Mucosa of gallbladder (tissue), 1 donor: Measurements from ENCODE around the gene BRSK1. TPM values are rescaled to one million over a fixed set of nuclear protein-coding genes. Genes with fewer than 3 reads are reported as not detected.

Experiments
- DNase-seq: peaks from one replicate; pipeline ENCODE4 v3.0.0-alpha.2; 2020; ENCODE audit warnings: low spot score
- total RNA-seq: library from RNA; stranded (reverse); gene quantifications from one replicate; pipeline ENCODE4 v1.2.1, GENCODE V29; 2021
- donor health status: DM: no; HTN: no; CAD: no.

Gene BRSK1
- total RNA-seq, 1 donor from 2014 or later: 5.2 TPM

DNA sequence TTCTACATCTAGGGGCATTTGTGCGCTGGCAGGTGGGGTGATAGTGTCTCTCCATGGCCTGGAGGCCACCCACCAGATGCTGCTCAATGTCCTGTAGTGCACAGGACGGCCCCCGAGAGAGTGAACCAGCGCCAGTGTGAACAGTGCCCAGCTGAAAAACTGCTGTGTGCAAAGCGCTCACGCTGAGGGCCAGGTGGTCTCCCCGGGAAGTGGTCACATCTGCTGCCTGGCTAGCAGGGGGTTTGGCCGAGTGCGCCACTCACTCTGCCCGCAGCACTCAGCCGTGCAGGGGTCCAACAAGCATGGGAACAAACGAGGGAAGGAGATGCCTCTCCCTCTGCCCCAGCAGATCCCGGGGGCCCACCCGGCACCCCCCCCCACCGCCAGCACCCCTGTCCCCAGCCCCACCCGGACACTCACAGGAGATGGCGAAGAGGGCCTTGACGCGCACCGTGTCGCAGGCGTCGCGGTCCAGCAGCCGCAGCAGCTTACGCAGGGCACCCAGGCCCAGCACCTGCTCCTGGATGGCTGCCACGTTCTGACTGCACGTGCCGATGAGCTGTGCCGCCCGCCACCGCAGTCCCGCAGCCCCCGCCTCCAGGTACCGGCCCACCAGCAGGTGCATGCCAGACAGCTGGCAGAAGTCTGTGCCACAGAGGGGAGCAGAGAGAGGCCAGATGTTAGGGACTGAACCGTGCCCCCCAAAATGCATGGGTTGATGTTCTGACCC is 9.7 kb upstream of the BRSK1 start:
- DNase-seq: no peak

DNA sequence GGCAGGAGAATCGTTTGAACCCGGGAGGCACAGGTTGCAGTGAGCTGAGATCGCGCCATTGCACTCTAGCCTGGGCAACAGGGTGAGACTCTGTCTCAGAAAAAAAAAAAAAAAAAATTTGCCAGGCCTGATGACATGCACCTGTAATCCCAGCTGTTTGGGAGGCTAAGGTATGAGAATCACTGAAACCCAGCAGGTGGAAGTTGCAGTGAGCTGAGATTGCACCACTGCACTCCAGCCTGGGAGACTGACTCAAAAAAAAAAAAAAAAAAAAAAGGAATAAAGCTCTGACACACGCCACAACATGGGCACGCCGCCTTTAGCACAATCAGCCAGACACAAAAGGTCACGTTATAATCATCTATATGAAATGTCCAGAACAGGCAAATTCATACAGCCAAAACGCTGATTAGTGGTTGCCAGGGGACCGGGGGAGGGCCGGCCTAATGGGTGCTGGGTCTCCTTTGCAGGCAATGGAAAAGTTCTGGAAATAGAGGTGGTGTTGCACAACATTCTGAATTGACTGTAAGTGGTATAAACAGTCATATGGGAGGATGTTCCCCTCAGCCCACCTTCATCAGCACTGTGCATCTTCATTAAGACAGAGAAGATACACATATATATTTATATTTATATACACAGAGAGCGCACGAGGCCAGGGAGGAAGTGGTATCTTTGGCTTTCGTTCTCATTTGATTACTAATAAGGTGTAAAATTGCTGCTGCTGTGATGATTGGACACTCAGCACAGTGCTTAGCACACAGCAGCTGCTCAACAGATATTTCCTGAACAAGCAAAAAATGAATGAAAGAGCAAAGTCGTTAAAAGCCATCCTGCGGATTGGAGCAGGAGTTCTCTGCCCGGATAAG is 7.7 kb upstream of the BRSK1 start:
- no peak for DNase-seq

DNA sequence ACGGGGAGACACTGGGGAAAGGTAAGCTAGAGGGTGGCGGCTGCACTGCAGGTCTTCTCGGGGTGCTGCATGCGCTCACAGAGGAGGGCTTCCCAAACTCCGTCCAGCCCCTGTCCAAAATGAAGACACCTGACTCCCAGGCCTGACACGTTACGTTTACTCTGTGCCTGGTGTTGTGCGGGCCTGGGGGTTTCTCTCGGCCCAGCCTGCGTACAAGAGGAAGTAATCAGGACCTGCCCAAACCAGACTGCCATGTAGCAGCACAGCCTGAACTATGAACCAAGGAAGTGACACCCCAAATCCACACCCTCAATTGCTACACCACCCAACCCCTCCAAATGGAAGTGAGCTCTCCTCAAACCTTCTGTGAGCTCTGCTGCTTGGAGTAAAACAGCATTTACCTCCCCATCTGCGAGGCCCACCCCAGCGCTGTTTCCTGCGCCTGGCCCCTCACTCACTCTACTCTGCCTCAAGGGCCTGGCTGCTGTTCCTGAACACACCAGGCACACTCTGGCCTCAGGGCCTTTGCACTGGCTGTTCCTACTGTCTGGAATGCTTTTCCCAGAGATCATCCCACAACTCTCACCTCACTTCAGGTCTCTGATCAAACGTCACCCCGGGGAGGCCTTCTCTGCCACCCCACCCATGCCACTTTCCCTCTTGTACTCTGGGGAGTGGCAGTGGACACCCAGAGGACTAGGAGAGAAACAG is 6.9 kb upstream of the BRSK1 start:
- DNase-seq: no peak

DNA sequence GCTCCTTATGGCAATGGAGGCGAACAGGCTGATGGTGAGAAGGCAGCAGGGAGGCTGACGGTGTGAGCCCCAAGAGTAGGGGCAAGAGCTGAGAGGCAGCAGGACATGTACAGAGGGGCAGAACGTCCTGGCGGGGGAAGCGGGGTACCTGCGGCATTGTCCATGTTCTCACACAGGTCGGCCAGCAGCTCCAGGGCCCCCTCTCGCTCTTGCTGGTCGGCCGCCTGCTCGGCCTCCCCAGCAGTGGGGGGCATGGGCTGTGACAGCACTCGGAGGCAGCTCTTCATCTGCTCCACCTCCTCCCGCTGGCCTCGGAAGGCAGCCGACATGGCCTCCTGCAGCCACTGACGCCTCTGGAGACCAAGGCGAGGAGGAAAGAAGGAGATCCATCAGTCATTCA is 6.3 kb upstream of the BRSK1 start:
- DNase-seq: no peak

DNA sequence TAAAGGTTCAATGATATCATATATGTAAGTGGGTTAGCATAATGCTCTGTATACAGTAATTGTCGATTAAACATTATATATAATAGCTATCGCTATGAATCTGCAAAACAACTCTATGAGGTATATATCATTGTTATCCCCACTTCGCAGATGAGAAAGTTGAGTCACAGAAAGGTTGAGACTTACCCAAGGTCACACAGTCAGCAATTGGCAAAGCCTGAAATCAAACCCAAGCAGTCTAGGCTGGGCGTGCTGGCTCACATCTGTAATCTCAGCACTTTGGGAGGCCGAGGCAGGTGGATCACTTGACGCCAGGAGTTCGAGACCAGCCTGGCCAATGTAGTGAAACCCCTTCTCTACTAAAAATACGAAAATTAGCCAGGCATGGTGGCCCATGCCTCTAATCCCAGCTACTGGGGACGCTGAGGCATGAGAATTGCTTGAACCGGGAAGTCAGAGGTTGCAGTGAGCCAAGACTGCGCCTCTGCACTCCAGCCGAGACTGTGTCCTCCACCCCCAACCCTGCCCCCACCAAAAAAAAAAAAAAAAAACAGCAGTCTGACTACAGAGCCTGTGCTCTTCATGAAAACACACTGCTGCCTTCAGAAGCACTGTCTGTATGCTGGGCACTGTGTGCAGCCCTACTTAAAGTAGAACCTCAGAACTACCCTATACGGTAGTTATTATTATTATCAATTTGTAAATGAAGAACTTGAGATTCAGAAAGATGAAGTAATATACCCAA is 5.2 kb upstream of the BRSK1 start:
- no peak for DNase-seq

DNA sequence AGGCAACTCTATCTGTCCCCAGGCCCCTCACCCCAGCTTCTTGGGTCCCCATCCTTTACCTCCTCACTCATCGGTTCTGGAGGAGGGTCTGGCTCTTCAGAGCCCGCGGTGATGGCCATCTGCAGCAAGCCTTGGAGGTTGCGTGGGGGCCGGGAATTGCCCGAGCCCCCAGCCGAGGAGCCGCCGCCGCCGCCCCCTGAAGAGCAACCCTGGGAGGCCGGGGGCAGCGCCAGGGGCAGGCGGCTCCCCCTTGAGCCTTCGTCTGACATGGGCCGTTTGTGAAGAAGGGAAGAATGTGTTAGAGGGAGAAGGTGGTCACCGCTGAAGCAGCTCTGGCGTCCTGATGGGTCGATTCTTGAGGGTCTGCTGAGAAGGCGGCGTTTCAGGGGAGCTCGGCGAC is 4.5 kb upstream of the BRSK1 start:
- DNase-seq: no peak

DNA sequence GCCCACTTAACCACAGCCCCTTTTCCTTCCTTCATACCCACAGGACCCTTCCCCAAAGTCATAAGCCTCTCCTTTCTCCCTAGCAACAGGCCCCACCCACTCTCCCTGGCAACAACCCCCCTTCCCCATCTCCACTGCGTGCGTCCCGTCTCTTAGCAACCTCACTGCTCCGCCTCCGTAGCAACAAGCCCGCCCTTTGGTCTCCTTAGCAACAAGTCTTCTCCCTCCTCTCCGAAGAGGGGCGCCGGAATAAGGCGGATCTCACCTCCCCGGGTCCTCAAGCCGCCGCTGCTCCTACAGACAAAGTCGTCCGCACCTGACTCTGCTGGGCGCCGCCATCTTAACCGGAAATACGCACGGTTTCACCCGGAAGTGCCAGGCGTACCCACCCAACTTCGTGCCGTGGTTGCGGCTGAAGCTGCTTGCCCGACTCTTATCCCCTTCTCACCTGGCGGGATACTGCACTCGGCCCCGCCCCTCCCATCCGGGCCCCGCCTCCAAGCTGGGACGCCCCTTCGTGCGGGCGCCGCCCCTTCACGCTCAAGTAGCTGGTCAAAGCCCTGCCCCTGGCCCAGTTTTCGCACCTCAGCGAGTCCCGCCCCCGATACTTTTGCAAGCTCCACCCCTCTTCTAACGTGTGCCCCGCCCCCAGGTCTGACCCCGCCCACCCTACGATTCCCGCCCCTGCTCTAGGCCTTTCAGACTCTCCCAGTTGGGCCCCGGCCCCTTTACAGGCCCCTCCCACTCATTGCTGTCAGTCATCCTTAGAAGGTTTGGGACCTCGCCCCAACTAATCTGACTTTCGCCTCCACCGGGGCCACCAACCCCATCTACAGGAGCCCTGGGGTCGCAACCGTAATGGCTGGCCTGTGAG is 3.8 kb upstream of the BRSK1 start, which contains the start of gene HSPBP1:
Gene HSPBP1 (minus strand): TSS at position 341 of the 874 bp plus-strand sequence. CDS start 502 bp downstream, outside the sequence.
- peak; percentile 94 for DNase-seq

DNA sequence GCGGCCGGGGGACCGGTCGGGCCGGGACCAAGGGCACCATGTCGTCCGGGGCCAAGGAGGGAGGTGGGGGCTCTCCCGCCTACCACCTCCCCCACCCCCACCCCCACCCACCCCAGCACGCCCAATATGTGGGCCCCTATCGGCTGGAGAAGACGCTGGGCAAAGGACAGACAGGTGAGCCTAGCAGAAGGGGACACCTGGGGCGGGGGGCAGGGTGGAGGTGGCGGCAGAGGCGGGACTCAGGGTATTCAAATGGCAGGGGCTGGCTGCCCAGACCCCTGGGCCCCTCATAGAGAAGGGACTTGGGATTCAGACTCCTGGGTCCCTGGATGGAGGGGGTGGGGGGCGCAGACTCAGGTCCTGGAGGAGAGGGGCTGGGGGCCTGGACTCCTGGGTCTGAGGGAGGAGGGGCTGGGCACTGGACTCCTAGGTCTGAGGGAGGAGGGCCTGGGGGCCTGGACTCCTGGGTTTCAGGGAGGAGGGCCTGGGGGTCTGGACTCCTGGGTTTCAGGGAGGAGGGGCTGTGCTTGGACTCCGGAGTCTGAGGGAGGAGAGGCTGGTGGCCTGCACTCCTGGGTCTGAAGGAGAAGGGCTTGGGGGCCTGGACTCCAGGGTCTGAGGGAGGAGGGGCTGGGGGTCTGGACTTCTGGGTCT is 735 bp downstream of the BRSK1 start:
- DNase-seq: no peak

DNA sequence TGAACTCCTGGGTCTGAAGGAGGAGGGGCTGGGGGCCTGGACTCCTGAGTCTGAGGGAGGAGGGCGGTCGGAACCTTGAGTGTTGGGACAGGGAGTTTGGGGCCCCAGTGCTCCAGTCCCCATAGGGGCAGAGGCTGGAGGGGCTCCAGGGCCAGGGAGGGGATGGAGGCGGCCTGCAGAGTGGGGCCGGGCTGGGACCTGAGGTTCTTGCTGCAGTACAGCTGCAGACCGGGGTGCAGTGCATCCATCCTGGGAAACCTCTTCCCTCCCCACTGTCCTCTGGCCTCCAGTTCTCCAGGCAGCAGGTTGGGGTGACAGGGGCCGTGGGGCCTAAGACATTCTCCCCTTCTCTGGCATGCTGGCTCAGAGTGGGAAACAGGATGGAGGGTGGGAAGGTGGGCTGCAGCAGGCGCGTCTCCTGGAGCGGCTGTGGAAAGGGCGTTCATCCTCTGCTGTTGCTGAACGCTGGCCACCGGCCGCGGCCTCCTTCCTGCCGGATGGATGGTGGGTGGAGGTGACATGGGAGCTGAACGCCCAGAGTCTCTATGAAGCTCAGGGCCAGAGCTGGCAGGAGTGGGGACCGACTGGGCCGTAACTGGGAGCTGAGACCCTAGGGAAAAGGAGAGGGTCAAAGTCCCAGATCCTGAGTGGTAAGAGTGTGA is 1.6 kb downstream of the BRSK1 start:
- no peak for DNase-seq

DNA sequence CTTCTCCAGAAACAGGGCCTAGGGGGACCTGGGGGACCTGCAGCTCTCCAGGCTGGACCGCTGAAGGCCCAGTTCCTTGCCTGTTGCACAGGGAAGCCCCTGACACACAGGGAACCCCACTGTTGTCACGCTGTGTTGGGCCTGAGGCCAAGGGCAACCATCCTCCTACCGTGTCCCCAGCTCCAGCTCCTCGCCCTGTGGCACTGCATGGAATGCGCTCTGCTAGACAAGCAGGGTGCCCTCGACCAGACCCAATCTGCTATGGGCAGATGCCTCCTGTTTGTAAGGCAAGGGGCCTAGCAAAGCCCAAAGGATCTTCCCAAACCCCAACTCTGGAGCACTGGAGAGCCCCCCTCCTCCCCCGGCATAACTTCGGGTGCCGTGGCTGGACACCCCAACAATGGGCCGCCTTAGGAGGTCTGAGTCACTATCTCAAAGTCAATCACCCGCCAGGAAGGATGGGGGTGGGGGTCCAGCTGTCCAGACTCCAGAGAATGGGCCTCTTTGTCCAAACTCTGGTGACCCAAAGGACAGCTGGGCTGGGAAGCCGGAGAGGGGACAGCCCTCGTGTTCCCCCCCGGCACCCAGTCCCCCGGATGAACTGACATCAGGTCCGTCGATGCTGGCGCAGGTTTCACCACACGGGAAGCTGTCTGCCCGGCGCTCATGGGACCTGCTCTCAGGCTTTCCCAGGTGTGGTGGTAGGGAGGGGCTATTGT is 3.7 kb downstream of the BRSK1 start:
- no peak for DNase-seq

DNA sequence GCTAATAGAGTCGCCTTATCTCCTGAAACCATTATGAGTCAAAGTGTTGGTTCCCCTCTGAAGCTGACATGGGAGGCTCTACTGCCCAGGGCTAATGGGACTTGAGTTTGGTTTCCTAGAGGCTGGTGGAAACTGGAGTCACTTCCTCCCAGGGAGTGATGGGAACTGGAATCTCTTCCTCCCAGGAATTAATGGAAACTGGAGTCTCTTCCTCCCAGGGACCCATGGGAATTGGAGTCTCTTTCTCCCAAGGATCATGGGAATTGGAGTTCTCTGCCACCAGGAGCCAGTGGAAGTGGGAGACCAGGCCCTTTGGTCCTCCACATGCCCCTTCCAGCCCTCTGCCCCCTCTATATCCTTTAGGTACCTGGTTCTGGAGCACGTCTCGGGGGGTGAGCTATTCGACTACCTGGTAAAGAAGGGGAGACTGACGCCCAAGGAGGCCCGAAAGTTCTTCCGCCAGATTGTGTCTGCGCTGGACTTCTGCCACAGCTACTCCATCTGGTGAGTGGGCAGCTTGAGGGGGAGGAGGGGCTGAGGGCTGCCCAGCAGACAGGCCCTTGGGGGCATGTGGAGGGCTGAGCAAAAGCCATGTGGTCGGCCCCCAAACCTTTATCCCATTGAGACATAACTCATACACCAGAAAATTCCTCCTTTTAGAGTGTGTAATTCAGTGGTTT is 5.5 kb downstream of the BRSK1 start:
- DNase-seq: no peak

DNA sequence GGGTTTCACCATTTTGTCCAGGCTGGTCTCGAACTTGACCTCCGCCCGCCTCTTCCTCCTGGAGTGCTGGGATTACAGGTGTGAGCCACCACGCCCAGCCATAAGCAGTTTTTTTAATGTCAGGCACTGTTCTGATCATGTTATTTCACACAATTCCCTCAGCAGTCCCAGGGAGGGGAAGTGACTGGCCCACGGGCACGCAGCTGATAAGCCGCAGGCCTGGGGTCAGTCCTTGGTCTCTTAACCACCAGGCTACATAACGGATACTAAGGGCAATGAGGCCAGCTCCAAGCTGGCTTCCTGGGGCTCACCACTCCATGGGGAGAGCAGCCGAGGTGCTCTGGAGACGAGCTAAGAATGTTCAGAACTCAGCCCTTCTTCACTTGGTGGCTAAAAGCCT is 13.5 kb downstream of the BRSK1 start:
- no peak for DNase-seq

DNA sequence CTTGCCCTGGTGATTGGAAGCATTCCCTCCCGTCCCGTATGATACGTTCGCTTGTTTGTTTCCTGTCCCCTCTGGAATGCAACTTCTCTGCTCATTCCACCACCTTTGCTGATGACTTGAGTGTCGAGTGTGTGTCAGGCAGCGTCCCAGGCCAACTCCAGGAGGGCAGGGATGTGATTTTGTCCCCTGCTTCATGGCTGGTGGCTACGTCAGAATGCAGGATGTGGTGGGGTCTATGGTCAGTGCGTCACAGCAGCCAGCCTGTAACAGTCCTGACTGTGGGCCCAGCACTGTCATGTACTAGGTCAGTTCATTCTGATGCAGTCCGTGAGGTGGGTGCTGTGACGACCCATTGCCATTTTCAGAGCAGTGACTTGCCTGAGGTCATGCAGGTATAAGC is 16.2 kb downstream of the BRSK1 start:
- DNase-seq: no peak

DNA sequence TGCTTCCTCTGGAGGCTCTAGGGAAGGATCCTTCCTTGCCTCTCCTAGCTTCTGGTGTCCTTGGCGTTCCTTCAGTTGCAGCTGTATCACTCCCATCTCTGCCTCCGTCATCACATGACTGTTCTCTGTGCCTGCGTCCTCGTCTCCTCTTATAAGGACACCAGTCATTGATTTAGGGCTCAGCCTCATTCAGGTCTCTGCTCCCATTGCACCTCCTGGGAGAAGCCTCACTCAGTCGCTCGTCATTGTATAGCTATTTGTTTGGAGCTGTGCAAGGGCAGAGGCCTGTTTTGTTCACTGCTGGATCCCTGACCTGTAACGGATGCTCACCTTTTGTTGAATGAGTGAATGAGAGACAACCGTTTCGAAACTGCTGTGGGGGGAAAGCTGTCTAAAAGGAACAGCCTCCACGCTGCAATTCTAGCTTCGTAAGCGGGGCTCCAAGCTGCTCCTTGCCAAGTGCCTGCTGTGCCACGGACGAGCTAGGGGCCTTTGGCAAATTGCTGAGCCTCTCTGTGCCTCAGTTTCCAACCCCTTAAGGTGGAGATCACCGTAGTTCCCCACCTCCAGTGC is 17.2 kb downstream of the BRSK1 start:
- DNase-seq: no peak

DNA sequence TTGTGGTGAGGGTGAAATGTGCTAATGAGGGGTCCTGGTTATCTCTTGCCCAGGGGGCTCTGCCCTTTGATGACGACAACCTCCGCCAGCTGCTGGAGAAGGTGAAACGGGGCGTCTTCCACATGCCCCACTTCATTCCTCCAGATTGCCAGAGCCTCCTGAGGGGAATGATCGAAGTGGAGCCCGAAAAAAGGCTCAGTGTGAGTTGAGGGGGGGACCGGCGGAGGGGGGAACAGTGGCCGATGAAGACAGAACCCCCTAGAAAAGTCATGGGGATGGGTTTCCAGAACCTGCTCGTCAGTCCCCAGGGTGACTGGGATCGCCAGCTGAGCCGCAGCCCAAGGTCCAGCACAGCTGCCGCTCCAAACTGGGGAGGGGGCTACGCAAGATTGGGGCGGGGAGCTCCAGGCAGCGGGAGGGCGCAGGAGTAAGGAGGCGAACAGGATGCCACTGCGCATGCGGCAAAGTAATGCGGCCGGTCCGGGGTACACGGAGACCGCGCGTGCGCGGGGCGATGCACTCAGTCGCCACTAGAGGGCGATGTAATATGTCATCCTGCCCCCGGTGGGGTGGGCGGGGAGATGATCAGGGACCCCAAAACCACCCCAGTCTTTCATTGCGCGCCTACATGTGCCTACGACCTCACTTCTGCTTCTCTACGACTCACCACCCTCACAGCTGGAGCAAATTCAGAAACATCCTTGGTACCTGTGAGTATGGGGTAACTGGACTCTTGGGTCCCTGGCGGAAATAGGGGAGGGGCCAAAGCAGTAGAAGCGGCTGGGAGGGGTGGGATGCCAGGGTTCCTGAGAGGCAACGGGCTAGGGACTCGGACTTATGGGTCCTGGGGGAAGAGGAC is 17.9 kb downstream of the BRSK1 start:
- peak; percentile 91 for DNase-seq

DNA sequence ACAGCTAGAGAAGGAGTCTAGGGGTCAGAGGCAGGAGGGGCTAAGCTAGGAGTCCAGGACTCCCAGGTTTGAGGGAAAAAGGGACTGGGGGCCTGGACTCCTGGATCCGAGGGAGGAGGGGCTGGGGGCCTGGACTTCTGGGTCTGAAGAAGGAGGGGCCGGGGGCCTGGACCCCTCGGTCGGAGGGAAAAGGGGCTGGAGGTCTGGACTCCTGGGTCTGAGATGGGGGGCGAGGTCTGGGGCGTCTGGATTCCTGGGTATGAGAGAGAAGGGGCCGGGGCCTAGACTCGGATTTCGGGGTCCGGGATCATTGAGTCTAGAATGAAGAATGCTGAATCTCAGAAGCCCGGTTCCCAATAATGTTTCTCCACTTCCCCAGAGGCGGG is 18.5 kb downstream of the BRSK1 start:
- no peak for DNase-seq

DNA sequence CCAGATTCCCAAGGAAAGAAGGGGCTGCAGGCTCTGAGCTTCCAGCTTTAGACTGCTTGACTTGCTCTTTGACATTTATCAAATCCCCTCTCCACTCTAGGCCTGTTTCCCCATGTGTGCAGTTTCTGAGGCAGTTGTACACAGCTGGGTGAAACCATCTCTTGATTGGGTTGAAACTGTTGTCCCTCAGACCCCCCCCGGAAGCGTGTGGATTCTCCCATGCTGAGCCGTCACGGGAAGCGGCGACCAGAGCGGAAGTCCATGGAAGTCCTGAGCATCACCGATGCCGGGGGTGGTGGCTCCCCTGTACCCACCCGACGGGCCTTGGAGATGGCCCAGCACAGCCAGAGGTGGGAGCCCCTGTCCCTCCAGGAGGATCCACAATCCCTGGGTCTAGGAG is 19.7 kb downstream of the BRSK1 start:
- DNase-seq: no peak
